OCI-LY1 (cell line): ENCODE measurements around the gene FN3K.

ENCODE experiments used
- H2AFZ ChIP-seq: fragments of 200-600 bp; sonication (generic), shearing (Covaris generic); 2 replicates; pipeline ENCODE4 v1.6.0; 2014; ENCODE audit warnings: antibody characterized with exemption, mild to moderate bottlenecking, low read length
- H3F3A ChIP-seq: fragments of 200-600 bp; sonication (generic), shearing (Covaris generic); 2 replicates; pipeline ENCODE4 v1.6.0; 2014; ENCODE audit warnings: mild to moderate bottlenecking, antibody characterized with exemption, low read length, moderate library complexity; ENCODE audit not compliant: insufficient read depth
- H3K27ac ChIP-seq: fragments of 200-600 bp; sonication (generic); 2 replicates; pipeline ENCODE4 v1.5.1; 2014; ENCODE audit warnings: low read length, mixed run types, mild to moderate bottlenecking, low read depth; ENCODE audit not compliant: poor library complexity, severe bottlenecking
- H3K27me3 ChIP-seq: fragments of 200-600 bp; sonication (generic); 2 replicates; pipeline ENCODE4 v1.6.0; 2014; ENCODE audit warnings: antibody characterized with exemption, mild to moderate bottlenecking, low read length, moderate library complexity; ENCODE audit not compliant: insufficient read depth
- H3K36me3 ChIP-seq: fragments of 200-600 bp; sonication (generic); 2 replicates; pipeline ENCODE4 v1.6.1; 2014; ENCODE audit warnings: mild to moderate bottlenecking, antibody characterized with exemption, low read length, moderate library complexity, mixed read lengths; ENCODE audit not compliant: insufficient read depth
- H3K4me1 ChIP-seq: fragments of 200-600 bp; sonication (generic); 2 replicates; pipeline ENCODE4 v1.5.1; 2014; ENCODE audit warnings: mild to moderate bottlenecking, low read length, moderate library complexity; ENCODE audit not compliant: insufficient read depth, severe bottlenecking
- H3K4me2 ChIP-seq: fragments of 200-600 bp; sonication (generic), shearing (Covaris generic); 2 replicates; pipeline ENCODE4 v1.6.1; 2014; ENCODE audit warnings: low read length
- H3K4me3 ChIP-seq: fragments of 200-600 bp; sonication (generic); 2 replicates; pipeline ENCODE4 v1.5.1; 2014; ENCODE audit warnings: low read length, low read depth, mild to moderate bottlenecking, mixed read lengths; ENCODE audit not compliant: poor library complexity, severe bottlenecking
- H3K79me2 ChIP-seq: fragments of 200-600 bp; shearing (Covaris generic); 2 replicates; pipeline ENCODE4 v1.6.1; 2016; ENCODE audit warnings: mixed run types, low read length, mixed read lengths; ENCODE audit not compliant: insufficient read depth
- H3K9ac ChIP-seq: fragments of 200-600 bp; sonication (generic), shearing (Covaris generic); 2 replicates; pipeline ENCODE4 v1.6.1; 2014; ENCODE audit warnings: mild to moderate bottlenecking, low read length, mixed read lengths
- H3K9me2 ChIP-seq: fragments of 200-600 bp; sonication (generic), shearing (Covaris generic); 2 replicates; pipeline ENCODE4 v1.6.1; 2014; ENCODE audit warnings: low read depth, mild to moderate bottlenecking, low read length, mixed read lengths
- H3K9me3 ChIP-seq: fragments of 200-600 bp; shearing (Covaris generic); 2 replicates; pipeline ENCODE4 v1.6.1; 2014; ENCODE audit warnings: low read length, mixed read lengths
- H4K20me1 ChIP-seq: fragments of 200-600 bp; sonication (generic), shearing (Covaris generic); 2 replicates; pipeline ENCODE4 v1.6.0; 2016; ENCODE audit warnings: mild to moderate bottlenecking, low read length; ENCODE audit not compliant: insufficient read depth
- CTCF ChIP-seq: fragments of 200-600 bp; sonication (generic), shearing (Covaris generic); IDR thresholded peaks from 2 replicates; pipeline ENCODE4 v1.5.1; 2017; ENCODE audit warnings: mild to moderate bottlenecking, antibody characterized with exemption, low read length, moderate library complexity, mixed read lengths
- EZH2 ChIP-seq: fragments of 200-600 bp; sonication (generic), shearing (Covaris generic); IDR thresholded peaks from 2 replicates; pipeline ENCODE4 v1.8.0; 2017; ENCODE audit warnings: borderline replicate concordance, mixed run types, mild to moderate bottlenecking, antibody characterized with exemption, low read length, moderate library complexity, mixed read lengths

Gene FN3K

DNA sequence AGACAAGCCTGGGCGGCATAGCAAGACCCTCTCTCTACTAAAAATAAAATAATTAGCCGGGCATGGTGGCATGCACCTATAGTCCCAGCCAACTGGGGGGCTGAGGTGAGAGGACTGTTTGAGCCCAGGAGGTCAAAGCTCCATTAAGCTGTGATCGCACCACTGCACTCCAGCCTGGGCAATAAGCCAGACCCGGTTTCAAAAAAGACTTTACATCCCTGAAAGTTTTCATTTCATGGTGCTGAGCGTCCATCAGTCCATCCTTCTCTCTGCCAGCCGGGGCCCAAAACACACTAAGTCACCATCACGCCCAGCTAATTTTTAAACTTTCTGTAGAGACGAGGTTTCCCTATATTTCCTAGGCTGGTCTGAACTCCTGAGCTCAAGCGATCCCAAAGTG lies 47.5 kb upstream of the FN3K start:
- Histone ChIP-seq H3K4me3 (no peak overlapping the region), H3K4me2 (no peak overlapping the region), H4K20me1 (no peaks in the 10 kb centered on the region), H3K9me2 (no peaks in the 10 kb centered on the region), H3K27me3 (peaks cover 6% of the 10 kb centered on the region; the same call in 1 of the 2 replicates), H3F3A (no peaks in the 10 kb centered on the region), H3K27ac (no peak overlapping the region), H3K4me1 (no peaks in the 10 kb centered on the region), H3K9me3 (no peaks in the 10 kb centered on the region), H2AFZ (no peak overlapping the region), H3K9ac (no peak overlapping the region), H3K79me2 (no peaks in the 10 kb centered on the region), H3K36me3 (no peaks in the 10 kb centered on the region; the same call in 1 of the 2 replicates)
- no peak for TF ChIP-seq CTCF
- TF ChIP-seq EZH2, result no peak

GRCh38 chr17:82689077-82689476 lies 46.3 kb upstream of the FN3K start:
- H3K4me3 ChIP-seq, result no peak overlapping the region
- H3K36me3 ChIP-seq, result peaks cover under 1% of the 10 kb centered on the region; the same call in 1 of the 2 replicates
- no peak overlapping the region for H3K4me2 ChIP-seq
- no peaks in the 10 kb centered on the region for H3K9me2 ChIP-seq
- peaks cover 5% of the 10 kb centered on the region for H3K9me3 ChIP-seq
- no peaks in the 10 kb centered on the region for H3F3A ChIP-seq
- no peaks in the 10 kb centered on the region for H3K79me2 ChIP-seq
- H3K27ac ChIP-seq, result no peak overlapping the region
- TF ChIP-seq EZH2 (no peak), CTCF (no peak)
- H3K27me3 ChIP-seq, result peaks cover 6% of the 10 kb centered on the region
- no peak overlapping the region for H3K9ac ChIP-seq
- H3K4me1 ChIP-seq, result no peaks in the 10 kb centered on the region
- no peak overlapping the region for H2AFZ ChIP-seq
- H4K20me1 ChIP-seq, result no peaks in the 10 kb centered on the region

GRCh38 chr17:82690786-82691489 lies 44.5 kb upstream of the FN3K start:
- Histone ChIP-seq H3K79me2 (no peaks in the 10 kb centered on the region), H3K27ac (no peak overlapping the region), H3K27me3 (peaks cover 9% of the 10 kb centered on the region), H3K4me2 (no peak overlapping the region), H3F3A (no peaks in the 10 kb centered on the region), H2AFZ (no peak overlapping the region), H3K9me3 (peaks cover 16% of the 10 kb centered on the region), H3K9me2 (no peaks in the 10 kb centered on the region), H3K4me3 (no peak overlapping the region), H3K36me3 (peaks cover 9% of the 10 kb centered on the region; the same call in 1 of the 2 replicates), H4K20me1 (no peaks in the 10 kb centered on the region), H3K9ac (no peak overlapping the region), H3K4me1 (no peaks in the 10 kb centered on the region)
- no peak for TF ChIP-seq EZH2
- TF ChIP-seq CTCF, result no peak
